ENCODE results near the gene DIP2B. TPM values are rescaled to one million over a fixed set of nuclear protein-coding genes. Genes with fewer than 3 reads are reported as not detected.

Gene DIP2B
- total RNA-seq, 4 donors from 2014 or later, result 27.9 to 31.8 (median 29.8) TPM

DNA sequence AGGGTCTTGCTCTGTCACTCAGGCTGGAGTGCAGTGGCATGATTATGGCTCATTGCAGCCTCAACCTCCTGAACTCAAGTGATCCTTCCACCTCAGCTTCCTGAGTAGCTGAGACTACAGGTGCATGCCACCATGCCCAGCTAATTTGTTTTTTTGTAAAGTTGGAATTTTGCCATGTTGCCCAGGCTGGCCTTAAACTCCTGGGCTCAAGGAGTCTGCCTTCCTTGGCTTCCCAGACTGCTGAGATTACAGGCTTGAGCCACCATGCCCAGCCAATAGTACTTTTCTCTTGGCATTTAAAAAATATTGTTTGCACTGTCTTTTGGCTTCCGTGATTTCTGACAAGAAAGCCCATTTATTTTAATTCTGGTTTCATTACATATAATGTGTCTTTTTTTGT lies 61.3 kb downstream of the DIP2B start:
- TF ChIP-seq, protein P1, sequence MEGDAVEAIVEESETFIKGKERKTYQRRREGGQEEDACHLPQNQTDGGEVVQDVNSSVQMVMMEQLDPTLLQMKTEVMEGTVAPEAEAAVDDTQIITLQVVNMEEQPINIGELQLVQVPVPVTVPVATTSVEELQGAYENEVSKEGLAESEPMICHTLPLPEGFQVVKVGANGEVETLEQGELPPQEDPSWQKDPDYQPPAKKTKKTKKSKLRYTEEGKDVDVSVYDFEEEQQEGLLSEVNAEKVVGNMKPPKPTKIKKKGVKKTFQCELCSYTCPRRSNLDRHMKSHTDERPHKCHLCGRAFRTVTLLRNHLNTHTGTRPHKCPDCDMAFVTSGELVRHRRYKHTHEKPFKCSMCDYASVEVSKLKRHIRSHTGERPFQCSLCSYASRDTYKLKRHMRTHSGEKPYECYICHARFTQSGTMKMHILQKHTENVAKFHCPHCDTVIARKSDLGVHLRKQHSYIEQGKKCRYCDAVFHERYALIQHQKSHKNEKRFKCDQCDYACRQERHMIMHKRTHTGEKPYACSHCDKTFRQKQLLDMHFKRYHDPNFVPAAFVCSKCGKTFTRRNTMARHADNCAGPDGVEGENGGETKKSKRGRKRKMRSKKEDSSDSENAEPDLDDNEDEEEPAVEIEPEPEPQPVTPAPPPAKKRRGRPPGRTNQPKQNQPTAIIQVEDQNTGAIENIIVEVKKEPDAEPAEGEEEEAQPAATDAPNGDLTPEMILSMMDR (IDR thresholded peaks at IDR 0.05; ENCODE audit: low read depth), result no peak

DNA sequence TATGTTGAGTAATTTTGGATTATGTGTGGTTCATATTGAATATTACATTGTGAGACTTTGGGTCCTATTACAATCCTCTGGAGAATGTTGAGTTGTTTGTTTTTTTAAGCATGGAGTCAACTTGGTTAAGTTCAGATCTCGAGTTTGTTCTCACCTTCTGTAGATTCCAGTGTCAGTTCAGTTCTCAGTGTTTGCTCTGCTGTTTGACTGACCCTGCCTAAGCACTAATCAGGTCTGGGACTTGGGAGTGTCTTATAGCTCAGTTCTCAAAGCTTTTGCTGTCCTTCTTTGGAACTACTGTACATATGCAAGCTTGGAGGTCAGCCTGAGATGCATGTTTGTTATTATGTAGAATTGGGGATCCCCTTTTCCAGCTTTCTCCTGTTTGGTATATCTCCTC lies 63.1 kb downstream of the DIP2B start:
- TF ChIP-seq, protein P1 (IDR thresholded peaks at IDR 0.05; ENCODE audit: low read depth), result no peak

DNA sequence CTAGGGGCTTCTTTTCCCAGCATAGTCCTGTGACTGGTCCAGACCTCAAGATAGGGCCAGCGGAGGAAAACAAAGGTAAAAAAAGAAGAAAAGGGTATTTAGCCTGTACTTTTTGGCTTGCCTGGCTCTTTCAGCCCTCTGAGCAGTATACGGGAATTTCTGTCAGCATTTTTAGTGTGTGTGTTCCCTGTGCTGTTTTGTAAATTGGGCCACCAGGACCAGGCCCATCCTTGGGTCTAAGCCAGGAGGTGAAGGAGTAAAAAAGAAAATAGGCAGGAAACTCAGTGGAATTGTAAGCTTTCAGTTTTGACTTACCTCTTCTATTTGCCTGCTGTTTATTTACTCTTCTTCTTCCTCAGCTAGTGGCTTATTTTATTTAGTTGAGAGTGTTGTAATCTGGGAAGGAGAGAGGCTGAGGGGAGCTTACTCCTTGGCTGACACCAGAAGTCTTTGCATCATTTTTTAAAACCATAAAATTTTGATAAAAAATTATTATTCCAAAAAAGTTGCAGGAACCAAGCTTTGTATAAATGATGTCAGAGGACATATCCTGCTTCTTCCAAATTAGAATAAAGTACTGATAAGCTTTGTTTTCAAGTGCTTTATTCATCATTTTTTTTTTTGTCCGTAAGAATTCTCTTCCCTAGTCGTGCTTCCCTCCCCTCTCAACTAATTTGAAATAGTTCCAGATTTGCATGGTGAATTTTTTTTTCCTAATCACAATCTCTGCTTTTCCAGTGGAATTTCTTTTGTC lies 63.7 kb downstream of the DIP2B start:
- TF ChIP-seq, protein P1 (IDR thresholded peaks at IDR 0.05; ENCODE audit: low read depth), result no peak

DNA sequence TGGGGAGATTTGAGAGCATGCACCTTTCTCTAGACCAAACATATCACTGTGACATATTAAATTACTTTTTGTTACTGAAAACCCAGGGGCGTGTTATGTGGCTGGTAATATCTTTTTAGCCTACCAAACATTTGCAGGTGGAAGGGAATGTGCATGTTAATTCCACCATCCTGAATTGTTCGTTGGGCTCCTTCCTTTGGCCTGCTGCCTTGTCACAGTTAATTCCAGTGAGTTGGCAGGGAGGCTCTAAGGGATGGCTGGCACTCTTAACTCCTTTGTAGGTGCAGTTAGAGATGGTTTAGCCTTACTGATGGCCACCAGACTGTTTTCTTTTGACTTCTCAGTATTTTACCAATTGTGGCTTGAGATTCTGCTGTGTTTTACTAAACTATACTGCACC lies 64.5 kb downstream of the DIP2B start:
- TF ChIP-seq, protein P1 (IDR thresholded peaks at IDR 0.05; ENCODE audit: low read depth), result no peak

DNA sequence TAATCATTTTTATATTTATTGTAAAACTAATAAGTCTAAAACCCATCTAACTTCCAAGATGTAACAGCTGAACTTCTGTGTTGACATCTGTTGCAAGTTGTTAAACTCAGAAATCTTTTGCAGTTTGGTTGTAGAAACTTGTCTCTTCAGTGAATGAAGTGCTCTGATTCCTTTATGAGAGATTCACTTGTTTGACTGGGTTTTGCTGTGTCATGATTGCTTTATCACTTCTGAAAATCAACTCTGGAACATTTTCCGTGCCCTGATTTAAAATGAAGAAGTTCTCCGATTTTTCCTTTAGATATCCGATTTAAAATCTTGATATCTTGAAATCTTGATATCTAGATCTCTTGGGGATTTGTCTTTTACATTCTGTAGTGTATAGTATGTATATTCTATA lies 65.1 kb downstream of the DIP2B start:
- TF ChIP-seq, protein P1 (IDR thresholded peaks at IDR 0.05; ENCODE audit: low read depth), result no peak

DNA sequence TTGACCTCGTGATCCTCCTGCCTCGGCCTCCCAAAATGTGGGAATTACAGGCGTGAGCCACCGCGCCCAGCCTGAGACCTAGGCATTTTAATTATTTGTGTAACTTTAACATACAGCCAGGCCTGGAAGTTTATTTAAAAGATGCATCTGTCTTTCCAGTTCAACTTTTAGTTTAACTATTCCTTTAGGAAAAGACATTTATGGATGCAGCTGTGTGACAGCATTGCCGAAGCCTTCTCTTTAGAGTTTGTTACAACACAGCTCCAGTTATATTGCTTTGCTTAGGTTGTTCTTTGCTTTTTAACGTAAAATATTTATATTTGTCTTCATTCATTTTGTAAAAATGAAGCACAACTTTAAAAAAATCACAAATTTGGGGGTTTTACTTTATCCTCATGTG lies 67.0 kb downstream of the DIP2B start:
- TF ChIP-seq, protein P1 (IDR thresholded peaks at IDR 0.05; ENCODE audit: low read depth), result no peak

DNA sequence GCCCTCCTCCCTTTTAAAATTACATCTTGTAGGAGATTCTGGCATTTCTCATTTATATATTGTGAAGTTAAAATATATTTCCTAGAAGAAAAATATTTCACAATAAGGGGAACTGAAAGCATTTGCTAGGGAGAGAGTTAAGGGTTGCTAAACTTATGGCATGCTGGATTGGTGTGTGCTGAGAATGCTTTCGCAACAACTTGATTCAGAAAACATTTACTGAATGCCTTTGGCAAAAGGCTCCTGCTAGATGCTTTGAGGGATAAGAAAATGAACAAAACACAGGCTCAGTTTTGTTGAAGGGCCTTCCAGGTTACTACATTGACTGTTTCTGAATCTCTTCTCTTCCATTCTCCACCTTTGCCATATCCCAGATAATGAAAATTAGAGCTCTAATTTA lies 67.5 kb downstream of the DIP2B start:
- TF ChIP-seq, protein P1 (IDR thresholded peaks at IDR 0.05; ENCODE audit: low read depth), result no peak

Measured in subcutaneous adipose tissue (tissue), 4 donors.